Left renal cortex interstitium (tissue), 4 donors: ENCODE data around the gene HIF3A. TPM values are rescaled to one million over a fixed set of nuclear protein-coding genes. Genes with fewer than 3 reads are reported as not detected.

Experiments
- polyA plus RNA-seq, 4 donors: library from polyadenylated mRNA; unstranded; fragments of 120-200 nt; gene quantifications; one replicate each; pipeline ENCODE4 v1.2.1, GENCODE V29; 2013; ENCODE audit not compliant: insufficient read length in 4 of 4

Gene HIF3A
- polyA plus RNA-seq, 4 donors = 26.5 to 76.0 (median 49.9) TPM

Other genes starting within 250 kb of the HIF3A start
- gene IGFL3, start 172.4 kb upstream of the HIF3A start, polyA plus RNA-seq = not detected
- gene IGFL2, start 148.8 kb upstream of the HIF3A start, polyA plus RNA-seq = not detected
- gene IGFL1, start 67.3 kb upstream of the HIF3A start, polyA plus RNA-seq = not detected
- 100 to 1,000 TPM in 2 of 4 donors, 10 to 100 TPM in 2; 92.2 to 116 (median 107) TPM for gene PPP5C, start 50.0 kb downstream of the HIF3A start, polyA plus RNA-seq
- 10 to 100 TPM; 52.0 to 76.4 (median 60.9) TPM for gene CCDC8, start 116.5 kb downstream of the HIF3A start, polyA plus RNA-seq
- under 1 TPM; 0.58 to 0.74 (median 0.69) TPM for gene PNMA8C, start 131.9 kb downstream of the HIF3A start, polyA plus RNA-seq
- gene PNMA8A, start 174.5 kb downstream of the HIF3A start, polyA plus RNA-seq = 10 to 100 TPM; 45.6 to 75.2 (median 50.6) TPM
- gene PNMA8B, start 198.8 kb downstream of the HIF3A start, polyA plus RNA-seq = 1 to 10 TPM; 3.9 to 7.4 (median 5.0) TPM